Dendritic cell treated with granulocyte-macrophage colony-stimulating factor and Interleukin-4, amounts not matched to agents 40 ng/mL and 50 ng/mL, for 4 days (primary cell): ENCODE data around the gene SYTL2.

Source experiments
- H3K27ac Mint-ChIP-seq: one replicate; pipeline ENCODE4 v1.8.0; 2022; ENCODE audit warnings: mild to moderate bottlenecking, mixed read lengths
- H3K27me3 Mint-ChIP-seq: one replicate; pipeline ENCODE4 v1.8.0; 2022; ENCODE audit warnings: mild to moderate bottlenecking, mixed read lengths
- H3K36me3 Mint-ChIP-seq: one replicate; pipeline ENCODE4 v1.8.0; 2022; ENCODE audit warnings: low read depth, mixed read lengths
- H3K4me1 Mint-ChIP-seq: one replicate; pipeline ENCODE4 v1.8.0; 2022; ENCODE audit warnings: low read depth, mixed read lengths
- H3K4me3 Mint-ChIP-seq: one replicate; pipeline ENCODE4 v1.8.0; 2022; ENCODE audit warnings: mild to moderate bottlenecking, moderate library complexity, mixed read lengths
- H3K9me3 Mint-ChIP-seq: one replicate; pipeline ENCODE4 v1.8.0; 2022; ENCODE audit warnings: mixed read lengths
- intact Hi-C: fragments of 100-400 bp; cut with micrococcal nuclease; formaldehyde crosslinking; loops from one replicate; pipeline ENCODE4 v1.15.0; 2022

Gene SYTL2

GRCh38 chr11:85819441-85819840, 8.5 kb upstream of the SYTL2 start:
- intact Hi-C loops, result no loop called here
- no peaks in the 10 kb centered on the region for H3K36me3 Mint-ChIP-seq
- H3K9me3 Mint-ChIP-seq, result no peaks in the 10 kb centered on the region
- H3K4me3 Mint-ChIP-seq, result no peak overlapping the region
- no peak overlapping the region for H3K27ac Mint-ChIP-seq
- H3K27me3 Mint-ChIP-seq, result peaks cover 1% of the 10 kb centered on the region
- H3K4me1 Mint-ChIP-seq, result no peaks in the 10 kb centered on the region

- intact Hi-C loops, result no loop called here
- H3K27me3 Mint-ChIP-seq, result peaks cover 20% of the 10 kb centered on the region
- no peak overlapping the region for H3K4me3 Mint-ChIP-seq
- H3K4me1 Mint-ChIP-seq, result peaks cover 12% of the 10 kb centered on the region
- H3K36me3 Mint-ChIP-seq, result no peaks in the 10 kb centered on the region
- no peaks in the 10 kb centered on the region for H3K9me3 Mint-ChIP-seq
- H3K27ac Mint-ChIP-seq, result no peak overlapping the region
These were observed 4.4 kb upstream of the SYTL2 start for GRCh38 chr11:85815186-85815931.

DNA sequence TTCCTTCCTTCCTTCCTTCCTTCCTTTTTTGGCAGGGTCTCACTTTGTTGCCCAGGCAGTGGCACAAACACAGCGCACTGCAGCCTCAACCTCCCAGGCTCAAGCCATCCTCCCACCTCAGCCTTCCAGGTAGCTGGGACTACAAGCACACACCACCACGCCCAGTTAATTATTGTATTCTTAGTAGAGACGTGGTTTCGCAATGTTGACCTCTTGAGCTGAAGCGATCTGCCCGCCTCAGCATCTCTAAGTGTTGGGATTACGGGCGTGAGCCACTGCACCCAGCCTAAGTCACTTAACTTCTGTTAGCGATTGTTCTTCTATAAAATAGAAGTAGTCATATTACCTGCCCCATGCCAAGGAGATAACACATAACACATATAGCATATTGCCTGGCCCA, 2.8 kb upstream of the SYTL2 start:
- Mint-ChIP-seq H3K9me3 (no peaks in the 10 kb centered on the region), H3K4me3 (no peak overlapping the region), H3K36me3 (no peaks in the 10 kb centered on the region), H3K4me1 (peaks cover 19% of the 10 kb centered on the region), H3K27me3 (peaks cover 29% of the 10 kb centered on the region), H3K27ac (no peak overlapping the region)
- intact Hi-C loops, result no loop called here

GRCh38 chr11:85811624-85812023, 683 bp upstream of the SYTL2 start:
- H3K36me3 Mint-ChIP-seq, result no peaks in the 10 kb centered on the region
- H3K9me3 Mint-ChIP-seq, result no peaks in the 10 kb centered on the region
- peak overlapping the region; percentile 61 for H3K4me3 Mint-ChIP-seq
- peaks cover 29% of the 10 kb centered on the region for H3K27me3 Mint-ChIP-seq
- intact Hi-C loops, result no loop called here
- no peak overlapping the region for H3K27ac Mint-ChIP-seq
- H3K4me1 Mint-ChIP-seq, result peaks cover 19% of the 10 kb centered on the region

DNA sequence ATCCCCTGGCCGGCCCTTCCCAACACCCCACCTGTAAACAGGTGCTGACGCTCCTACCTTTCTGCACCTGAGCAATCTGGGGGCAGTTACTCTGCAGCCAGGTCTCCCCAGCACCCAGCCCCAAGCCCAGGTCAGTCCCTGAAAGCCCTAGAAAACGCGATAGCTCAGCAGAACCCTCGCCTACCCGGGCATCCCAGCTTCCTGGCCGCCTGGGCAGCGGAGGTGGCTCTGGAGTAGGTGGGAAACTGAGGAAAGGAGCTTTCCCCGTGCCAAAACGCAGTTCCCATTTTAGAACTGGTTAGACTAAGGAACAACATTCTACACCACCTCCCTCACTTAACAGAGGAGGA, 445 bp downstream of the SYTL2 start:
- Mint-ChIP-seq H3K9me3 (no peaks in the 10 kb centered on the region), H3K27me3 (peaks cover 29% of the 10 kb centered on the region), H3K36me3 (no peaks in the 10 kb centered on the region), H3K4me3 (peak overlapping the region; percentile 79), H3K27ac (peak overlapping the region; percentile 28), H3K4me1 (peaks cover 19% of the 10 kb centered on the region)
- intact Hi-C loops, result no loop called here

- Mint-ChIP-seq H3K4me3 (peak overlapping the region; percentile 79), H3K36me3 (no peaks in the 10 kb centered on the region)
- intact Hi-C loops, result no loop called here
These were observed 1.1 kb downstream of the SYTL2 start for GRCh38 chr11:85809863-85810262.

GRCh38 chr11:85809191-85809590, 1.8 kb downstream of the SYTL2 start:
- Mint-ChIP-seq H3K9me3 (no peaks in the 10 kb centered on the region), H3K4me1 (peaks cover 19% of the 10 kb centered on the region), H3K4me3 (no peak overlapping the region), H3K36me3 (no peaks in the 10 kb centered on the region), H3K27ac (no peak overlapping the region), H3K27me3 (peaks cover 29% of the 10 kb centered on the region)
- intact Hi-C loops, result no loop called here

More at GRCh38 chr11:85809863-85810262, 1.1 kb downstream of the SYTL2 start:
- H3K4me1 Mint-ChIP-seq, result peaks cover 19% of the 10 kb centered on the region
- H3K27ac Mint-ChIP-seq, result no peak overlapping the region
- no peaks in the 10 kb centered on the region for H3K9me3 Mint-ChIP-seq
- H3K27me3 Mint-ChIP-seq, result peaks cover 29% of the 10 kb centered on the region

- Mint-ChIP-seq H3K27me3 (peaks cover 18% of the 10 kb centered on the region), H3K27ac (no peak overlapping the region), H3K9me3 (no peaks in the 10 kb centered on the region), H3K36me3 (no peaks in the 10 kb centered on the region), H3K4me3 (no peak overlapping the region), H3K4me1 (peaks cover 19% of the 10 kb centered on the region)
- intact Hi-C loops, result no loop called here
These were observed 4.1 kb downstream of the SYTL2 start for GRCh38 chr11:85806876-85807275.

DNA sequence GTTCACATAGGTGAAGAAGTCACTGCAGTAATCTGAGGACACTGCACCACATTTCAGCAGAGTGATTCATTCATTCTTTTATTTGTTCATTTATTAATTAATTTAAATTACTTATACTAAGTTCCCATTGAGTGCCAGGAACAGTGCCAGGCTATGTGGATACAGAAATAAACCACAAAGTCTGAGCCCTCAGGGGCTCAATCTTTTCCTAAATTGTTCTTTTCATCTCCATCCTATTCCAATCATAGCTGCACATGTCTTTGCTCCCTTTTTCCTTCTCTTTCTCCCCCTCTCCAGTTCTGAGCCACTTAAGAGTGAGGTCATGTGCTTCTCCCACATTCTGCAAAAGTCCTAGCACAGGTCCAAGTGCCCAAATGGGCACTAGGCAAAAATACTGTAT, 4.9 kb downstream of the SYTL2 start:
- no peak overlapping the region for H3K4me3 Mint-ChIP-seq
- no peaks in the 10 kb centered on the region for H3K9me3 Mint-ChIP-seq
- H3K36me3 Mint-ChIP-seq, result no peaks in the 10 kb centered on the region
- intact Hi-C loops, result no loop called here
- H3K4me1 Mint-ChIP-seq, result peaks cover 13% of the 10 kb centered on the region
- peaks cover 12% of the 10 kb centered on the region for H3K27me3 Mint-ChIP-seq
- H3K27ac Mint-ChIP-seq, result no peak overlapping the region

- no peaks in the 10 kb centered on the region for H3K36me3 Mint-ChIP-seq
- H3K9me3 Mint-ChIP-seq, result no peaks in the 10 kb centered on the region
- H3K27ac Mint-ChIP-seq, result no peak overlapping the region
- H3K4me3 Mint-ChIP-seq, result no peak overlapping the region
- H3K27me3 Mint-ChIP-seq, result peaks cover 9% of the 10 kb centered on the region
- intact Hi-C loops, result no loop called here
- peaks cover 8% of the 10 kb centered on the region for H3K4me1 Mint-ChIP-seq
These were observed 5.6 kb downstream of the SYTL2 start for GRCh38 chr11:85805387-85805786.

GRCh38 chr11:85803920-85804319, 7.0 kb downstream of the SYTL2 start:
- H3K9me3 Mint-ChIP-seq, result no peaks in the 10 kb centered on the region
- no peaks in the 10 kb centered on the region for H3K4me1 Mint-ChIP-seq

GRCh38 chr11:85803303-85803702, 7.6 kb downstream of the SYTL2 start:
- no peak overlapping the region for H3K4me3 Mint-ChIP-seq
- no peaks in the 10 kb centered on the region for H3K36me3 Mint-ChIP-seq
- no peaks in the 10 kb centered on the region for H3K27me3 Mint-ChIP-seq
- H3K9me3 Mint-ChIP-seq, result no peaks in the 10 kb centered on the region
- H3K27ac Mint-ChIP-seq, result no peak overlapping the region
- intact Hi-C loops, result no loop called here
- no peaks in the 10 kb centered on the region for H3K4me1 Mint-ChIP-seq

More at GRCh38 chr11:85803920-85804319, 7.0 kb downstream of the SYTL2 start:
- no peak overlapping the region for H3K4me3 Mint-ChIP-seq
- H3K36me3 Mint-ChIP-seq, result no peaks in the 10 kb centered on the region
- no peaks in the 10 kb centered on the region for H3K27me3 Mint-ChIP-seq
- intact Hi-C loops, result no loop called here
- no peak overlapping the region for H3K27ac Mint-ChIP-seq

DNA sequence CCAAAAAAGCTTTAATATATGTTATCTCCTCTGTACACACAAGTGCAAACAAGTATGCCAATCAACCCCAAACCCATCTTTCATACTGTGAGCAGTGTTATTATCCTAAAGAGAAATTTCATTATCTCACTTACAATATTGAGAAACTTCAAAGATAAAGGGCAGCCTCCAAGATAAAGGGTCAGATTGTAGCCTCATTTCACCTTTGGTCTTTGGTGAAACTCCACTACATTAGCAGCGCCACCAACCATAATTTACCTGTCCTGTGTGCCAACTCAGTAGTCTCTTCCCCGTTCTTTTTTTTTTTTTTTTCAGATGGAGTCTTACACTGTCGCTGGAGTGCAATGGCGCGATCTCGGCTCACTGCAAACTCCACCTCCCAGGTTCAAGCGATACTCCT, 9.4 kb downstream of the SYTL2 start:
- Mint-ChIP-seq H3K36me3 (no peaks in the 10 kb centered on the region), H3K4me3 (no peak overlapping the region), H3K27ac (no peak overlapping the region), H3K9me3 (no peaks in the 10 kb centered on the region), H3K27me3 (no peaks in the 10 kb centered on the region), H3K4me1 (no peaks in the 10 kb centered on the region)
- intact Hi-C loops, result no loop called here

GRCh38 chr11:85800595-85801342, 10.2 kb downstream of the SYTL2 start:
- no peak overlapping the region for H3K4me3 Mint-ChIP-seq
- H3K9me3 Mint-ChIP-seq, result no peaks in the 10 kb centered on the region
- no peaks in the 10 kb centered on the region for H3K36me3 Mint-ChIP-seq
- intact Hi-C loops, result no loop called here
- no peaks in the 10 kb centered on the region for H3K27me3 Mint-ChIP-seq
- no peak overlapping the region for H3K27ac Mint-ChIP-seq
- no peaks in the 10 kb centered on the region for H3K4me1 Mint-ChIP-seq
